IPS DF 4.7 (cell line): ENCODE data around the gene ARHGAP20.
"Not testable (repeated sequence)": the region's sequence is repeated elsewhere in the genome, so short reads cannot be mapped to it uniquely, and the experiment has no call there.

Experiments used
- DNase-seq: peaks from one replicate; pipeline ENCODE4 v3.0.0-alpha.2; 2013; ENCODE audit warnings: low spot score; ENCODE audit errors: extremely low read depth

Gene ARHGAP20

DNA sequence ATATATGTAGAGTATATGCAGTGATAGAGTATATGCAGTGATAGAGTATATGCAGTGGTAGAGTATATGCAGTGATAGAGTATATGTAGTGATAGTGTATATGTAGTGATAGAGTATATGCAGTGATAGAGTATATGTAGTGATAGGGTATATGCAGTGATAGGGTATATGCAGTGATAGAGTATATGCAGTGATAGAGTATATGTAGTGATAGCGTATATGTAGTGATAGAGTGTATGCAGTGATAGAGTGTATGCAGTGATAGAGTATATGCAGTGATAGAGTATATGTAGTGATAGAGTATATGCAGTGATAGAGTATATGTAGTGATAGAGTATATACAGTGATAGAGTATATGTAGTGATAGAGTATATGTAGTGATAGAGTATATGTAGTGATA lies 92.9 kb downstream of the ARHGAP20 start:
- DNase-seq, result not testable (repeated sequence)

DNA sequence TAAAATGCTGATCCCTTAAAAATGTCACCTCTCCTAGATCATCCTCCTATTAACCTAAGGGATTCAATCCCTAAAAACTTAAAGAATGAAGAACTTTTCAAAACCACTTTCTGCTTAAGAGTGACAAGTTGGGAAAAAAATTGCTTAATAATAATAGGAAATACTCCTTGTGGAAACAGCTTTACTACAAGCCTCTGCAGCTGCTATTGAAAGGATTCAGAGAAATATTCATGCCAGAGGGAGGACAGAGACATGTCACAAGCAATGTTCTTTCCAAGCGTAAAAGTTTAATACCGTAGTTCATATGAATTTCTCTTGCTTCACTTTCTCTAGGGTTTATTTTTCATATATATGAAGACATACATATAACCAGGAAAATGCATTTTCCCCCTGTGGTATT lies 98.2 kb downstream of the ARHGAP20 start:
- no peak for DNase-seq

DNA sequence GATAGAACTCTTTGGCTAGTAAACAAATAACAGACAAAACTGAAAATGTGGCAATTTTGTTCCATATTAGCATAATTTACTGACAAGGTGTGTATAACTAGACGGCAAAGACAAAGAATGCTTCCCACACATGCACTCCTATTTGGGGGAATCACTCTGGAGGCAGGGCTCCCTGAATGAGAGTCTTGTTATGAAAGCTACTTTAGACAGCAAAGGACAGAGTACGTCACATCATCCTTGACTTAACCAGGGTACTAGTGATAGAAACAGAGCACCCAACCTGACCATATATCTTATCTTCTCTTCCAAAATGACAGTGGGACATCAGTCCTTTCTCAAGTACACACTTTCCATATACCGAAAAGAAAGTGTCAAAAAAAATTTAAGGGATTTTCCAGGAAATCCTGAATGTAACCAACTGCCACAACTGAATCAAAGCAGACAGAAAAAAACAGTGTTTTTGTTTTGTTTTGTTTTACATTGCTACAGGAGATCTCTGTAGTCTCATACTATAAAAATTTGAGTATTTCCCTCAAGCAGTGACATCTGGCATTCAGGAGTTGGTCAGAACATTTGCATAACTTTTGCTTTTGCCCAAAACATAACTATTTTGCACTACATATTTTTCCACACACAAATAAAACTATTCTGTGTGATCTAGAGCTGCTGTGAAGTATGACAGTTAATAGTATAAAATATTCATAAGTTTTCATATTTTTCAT lies 98.9 kb downstream of the ARHGAP20 start:
- no peak for DNase-seq

DNA sequence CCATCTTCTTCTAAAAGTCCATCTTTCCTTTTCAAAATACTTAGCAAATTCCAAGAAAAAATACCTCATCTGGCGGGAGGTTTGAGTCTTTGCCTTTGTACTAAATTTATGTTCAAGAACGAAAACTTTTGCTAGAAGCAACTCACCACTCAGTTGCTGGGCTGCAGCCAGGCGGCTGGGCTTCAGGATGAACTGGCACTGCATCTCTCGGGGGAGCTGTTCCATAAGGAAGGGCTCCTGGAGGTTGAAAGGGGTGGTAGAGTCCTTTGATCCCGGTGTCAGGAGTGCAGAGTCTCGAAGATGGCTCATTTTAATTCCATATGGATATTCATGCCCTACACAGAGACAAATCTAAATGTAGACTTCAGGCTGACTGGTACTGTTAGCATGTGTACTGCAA lies 105.8 kb downstream of the ARHGAP20 start:
- DNase-seq, result no peak

DNA sequence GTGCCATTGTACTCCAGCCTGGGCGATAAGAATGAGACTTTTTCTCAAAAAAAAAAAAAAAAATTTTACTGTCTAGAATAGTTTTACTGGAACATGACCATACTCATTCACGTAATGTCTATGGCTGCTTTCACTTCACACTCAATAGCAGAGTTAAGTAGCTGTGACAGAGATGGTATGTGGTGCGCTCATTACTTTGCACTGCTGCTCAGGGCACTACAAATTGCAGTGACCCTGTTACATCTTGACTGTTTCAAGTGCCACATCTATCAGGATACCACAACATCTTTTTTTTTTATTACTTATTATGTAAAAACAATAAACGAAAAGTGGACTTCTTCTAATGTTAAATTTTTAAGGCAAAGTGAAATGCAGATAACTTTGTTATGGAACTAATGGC lies 110.3 kb downstream of the ARHGAP20 start:
- no peak for DNase-seq

DNA sequence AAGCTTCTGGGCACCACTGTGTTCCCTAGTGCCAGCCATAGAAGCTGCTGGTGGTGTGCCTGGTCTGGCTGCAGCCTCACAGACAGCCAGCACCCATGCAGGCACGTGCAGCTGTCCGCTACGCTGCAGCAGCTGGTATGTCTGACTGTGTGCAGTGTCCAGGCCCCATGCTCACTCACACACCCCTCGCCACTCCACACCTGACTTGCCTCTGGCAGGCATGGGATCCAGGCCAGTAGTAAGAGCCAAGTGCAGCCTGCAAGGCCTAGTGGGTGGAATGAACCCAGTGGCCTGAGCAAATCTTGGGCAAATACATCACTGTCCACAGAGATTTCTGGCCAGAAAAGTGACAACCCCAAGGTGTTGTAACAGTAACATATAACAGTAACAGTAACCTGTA lies 111.9 kb downstream of the ARHGAP20 start:
- DNase-seq, result no peak

DNA sequence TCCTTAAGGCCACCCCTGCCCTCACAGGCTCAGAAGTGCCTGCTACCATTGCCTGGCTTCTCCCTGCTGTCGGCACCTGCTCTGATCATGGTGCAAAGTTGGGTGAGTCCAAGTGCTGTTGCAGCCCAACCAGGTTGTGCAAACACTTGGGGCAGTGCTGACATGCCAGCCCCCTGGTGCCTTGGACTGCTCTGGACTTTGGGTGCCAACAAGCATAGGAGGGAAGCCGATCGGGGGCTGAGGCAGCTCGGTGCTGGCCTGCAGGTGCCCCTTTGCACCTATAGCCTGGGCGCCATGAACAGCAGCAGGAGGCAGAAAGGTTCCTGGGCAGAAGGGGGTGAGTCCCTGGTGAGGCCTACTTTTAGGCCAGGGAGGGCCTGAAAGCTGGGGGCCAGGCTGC lies 113.0 kb downstream of the ARHGAP20 start:
- no peak for DNase-seq

DNA sequence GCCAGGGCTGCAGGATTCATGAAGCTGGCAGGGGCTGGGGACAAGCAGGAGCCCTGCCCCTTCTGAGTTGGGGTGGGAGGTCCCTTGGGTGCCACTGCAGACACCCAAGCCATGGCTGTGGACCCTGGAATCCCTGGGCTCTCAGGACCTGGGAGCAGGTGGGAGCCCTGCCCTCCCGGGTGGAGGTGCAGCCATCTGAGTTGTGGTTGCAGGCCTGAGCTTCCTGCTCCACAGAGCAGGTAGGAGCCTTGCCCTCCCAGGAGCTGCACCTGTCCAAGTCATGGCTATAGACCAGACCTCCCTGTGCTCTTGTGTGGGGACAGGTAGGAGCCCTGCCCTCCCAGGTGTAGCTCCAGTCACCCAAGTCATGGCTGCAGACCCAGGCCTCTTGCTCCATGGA lies 113.5 kb downstream of the ARHGAP20 start:
- no peak for DNase-seq

DNA sequence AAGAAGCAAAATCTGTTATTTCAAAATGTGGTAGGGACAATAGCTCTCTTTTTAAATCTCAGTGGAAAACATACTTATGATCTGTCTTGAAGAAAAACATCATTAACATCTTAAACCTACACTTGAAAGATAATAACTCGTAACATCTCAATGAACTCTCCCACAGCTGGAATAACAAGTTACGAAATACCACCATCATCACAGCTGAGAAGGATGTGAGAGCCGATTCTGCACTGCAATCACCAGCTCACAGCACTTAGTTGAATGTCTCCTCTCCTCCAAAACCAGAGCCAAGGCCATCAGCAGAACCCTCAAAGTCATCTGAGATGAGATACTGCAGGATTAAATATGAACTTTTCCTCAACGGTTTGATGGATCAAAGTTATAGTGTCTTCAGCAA lies 124.3 kb downstream of the ARHGAP20 start:
- DNase-seq, result no peak

DNA sequence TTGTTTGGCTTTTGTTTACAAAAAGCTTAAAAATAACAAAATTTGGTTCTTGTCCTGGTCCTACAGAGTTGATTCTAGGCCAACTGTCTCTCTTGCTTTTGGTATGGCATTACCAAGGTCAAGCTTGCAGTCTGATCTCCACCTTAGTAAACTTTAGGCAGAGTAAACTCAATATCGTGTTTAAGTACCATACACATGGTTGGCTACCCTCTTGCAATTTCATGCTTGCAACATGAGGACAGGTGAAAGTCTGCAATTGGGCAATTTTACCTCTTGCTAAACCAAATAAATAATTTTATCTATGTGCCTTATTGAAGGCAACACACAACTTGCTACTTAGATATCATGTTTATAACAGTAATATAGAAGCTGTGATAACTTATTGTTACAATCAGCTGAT lies 125.1 kb downstream of the ARHGAP20 start:
- no peak for DNase-seq

DNA sequence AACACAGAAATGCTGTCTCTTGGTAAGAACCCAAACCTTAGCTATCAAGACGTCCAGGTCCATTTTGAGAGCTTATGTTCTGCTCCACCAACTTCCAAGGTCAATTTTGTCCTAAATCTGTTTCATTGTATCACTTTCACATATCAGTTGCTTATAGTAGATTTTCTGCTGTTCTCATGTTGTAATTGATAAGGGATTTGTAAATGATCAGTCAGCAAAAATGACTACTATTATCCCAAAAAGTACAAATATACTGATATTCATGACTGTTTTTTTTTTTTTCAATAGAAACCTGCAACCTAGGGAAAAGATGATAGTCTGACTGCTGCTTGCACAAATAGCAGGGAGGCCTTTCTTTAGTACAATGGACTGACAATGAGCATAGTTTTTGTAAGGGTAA lies 128.1 kb downstream of the ARHGAP20 start:
- DNase-seq, result no peak

DNA sequence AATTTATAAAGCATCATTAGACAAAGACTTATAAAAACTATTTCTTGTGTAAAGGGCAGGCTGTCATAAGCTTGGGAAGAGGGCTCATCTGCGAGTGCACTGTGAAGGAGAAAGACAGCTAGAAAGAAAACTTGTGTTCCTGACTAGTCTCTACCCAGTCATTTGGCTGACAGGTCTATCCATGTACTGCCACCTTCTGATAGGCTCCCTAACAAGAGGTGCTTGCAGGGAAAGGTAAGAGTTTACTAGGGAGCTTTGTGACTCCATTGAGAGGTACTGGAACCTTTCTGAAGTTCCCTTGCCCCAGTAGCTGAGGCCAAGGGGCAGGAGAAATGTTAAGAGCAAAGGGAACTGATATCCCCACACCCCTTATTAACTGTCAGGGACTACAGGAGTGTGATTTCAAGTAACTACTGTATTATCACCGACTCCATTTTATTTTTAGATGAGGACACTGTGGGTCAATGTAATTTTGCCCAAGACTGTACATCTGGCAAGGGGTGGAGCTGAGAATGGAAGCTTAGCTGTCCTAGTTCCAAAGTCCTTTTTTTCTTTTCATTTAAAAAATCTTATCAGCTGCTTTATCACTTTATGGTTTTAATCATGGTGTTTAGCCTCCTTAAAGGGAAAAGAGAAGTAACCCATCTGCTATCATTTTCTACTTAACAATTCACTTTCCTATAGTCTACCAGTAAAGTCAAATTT lies 129.4 kb downstream of the ARHGAP20 start:
- no peak for DNase-seq

DNA sequence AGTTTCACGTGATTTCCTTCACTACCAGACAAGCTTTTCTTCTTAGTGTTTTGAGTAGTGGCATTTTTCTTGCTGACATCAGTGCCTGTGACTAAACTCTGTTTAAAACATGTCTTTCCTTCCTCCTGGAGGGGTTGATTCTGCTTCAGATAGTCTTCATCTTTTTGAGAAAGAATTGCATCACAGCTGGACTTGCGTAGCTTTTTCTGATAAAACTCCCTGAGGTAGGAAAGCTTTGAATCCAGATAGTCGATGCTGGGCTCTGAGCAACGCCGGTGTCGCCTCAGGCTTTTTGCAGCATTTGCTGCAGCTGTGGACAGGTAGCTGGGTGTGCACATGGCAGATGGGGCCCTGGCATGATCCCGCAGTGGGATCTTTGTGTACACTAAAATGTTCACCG lies 131.7 kb downstream of the ARHGAP20 start:
- DNase-seq, result no peak

DNA sequence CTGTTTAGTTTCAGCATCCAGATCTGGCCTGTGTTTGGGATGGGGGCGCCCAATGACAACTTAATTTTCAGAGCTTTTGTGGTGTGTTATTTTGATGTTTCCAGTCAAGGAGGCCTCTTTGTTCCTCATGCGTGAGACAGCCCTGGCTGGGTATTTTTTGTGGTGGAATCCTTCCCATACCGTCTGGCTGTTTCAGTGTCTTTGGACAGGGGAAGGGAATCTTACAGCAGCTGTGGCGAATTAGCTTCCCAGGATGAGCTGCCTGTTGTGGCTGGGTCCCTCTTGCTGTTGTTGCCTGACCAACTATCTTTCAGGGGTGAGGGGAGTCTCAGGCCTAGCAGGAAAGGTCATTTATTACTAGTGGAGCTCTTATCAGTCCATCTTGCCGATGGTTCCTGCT lies 138.8 kb downstream of the ARHGAP20 start:
- no peak for DNase-seq

DNA sequence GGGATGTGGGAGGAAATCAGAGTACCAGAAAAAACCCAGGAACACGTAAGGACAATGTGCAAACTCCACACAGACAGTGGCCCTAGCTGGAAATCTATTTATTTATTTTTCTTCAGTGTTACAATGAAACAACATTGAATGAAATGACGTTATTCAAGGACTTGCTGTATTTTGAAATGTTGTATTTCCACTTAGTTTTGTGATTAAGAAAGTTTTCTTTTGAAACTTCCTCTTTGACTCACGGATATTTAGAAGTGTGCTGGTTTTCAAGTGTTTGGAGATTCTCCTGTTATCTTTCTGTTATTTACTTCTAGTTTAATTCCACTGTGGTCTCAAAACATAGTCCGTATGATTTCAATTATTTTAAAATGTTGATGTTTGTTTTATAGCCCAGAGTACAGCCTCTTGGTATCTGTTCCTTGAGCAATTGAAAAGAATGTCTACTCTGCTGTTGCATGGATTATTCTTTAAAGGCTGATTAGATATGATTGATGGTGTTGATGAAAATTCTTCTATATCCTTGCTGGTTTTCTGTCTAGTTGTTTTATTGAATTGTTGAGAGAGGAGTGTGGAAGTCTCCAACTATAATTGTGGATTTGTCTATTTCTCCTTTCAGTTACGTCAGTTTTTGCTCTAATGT lies 141.0 kb downstream of the ARHGAP20 start:
- no peak for DNase-seq

DNA sequence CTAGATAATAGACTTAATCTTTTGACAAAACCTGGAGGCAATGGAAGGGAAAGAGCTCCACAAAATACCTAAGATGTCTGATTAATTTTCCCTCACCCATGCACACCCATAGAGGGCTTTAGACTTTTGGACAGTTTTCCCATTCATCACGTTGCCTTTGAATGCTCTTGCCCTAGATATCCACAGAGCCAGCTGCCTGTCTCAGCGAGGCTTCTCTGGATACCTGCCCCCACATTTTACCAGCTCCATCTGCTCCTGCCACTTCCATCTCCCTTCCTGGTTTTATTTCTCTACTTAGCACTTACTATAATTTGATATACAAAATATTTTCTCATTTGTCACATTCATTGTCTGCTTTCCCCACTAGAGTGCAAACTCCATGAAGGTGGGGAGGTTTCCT lies 145.7 kb downstream of the ARHGAP20 start:
- no peak for DNase-seq

DNA sequence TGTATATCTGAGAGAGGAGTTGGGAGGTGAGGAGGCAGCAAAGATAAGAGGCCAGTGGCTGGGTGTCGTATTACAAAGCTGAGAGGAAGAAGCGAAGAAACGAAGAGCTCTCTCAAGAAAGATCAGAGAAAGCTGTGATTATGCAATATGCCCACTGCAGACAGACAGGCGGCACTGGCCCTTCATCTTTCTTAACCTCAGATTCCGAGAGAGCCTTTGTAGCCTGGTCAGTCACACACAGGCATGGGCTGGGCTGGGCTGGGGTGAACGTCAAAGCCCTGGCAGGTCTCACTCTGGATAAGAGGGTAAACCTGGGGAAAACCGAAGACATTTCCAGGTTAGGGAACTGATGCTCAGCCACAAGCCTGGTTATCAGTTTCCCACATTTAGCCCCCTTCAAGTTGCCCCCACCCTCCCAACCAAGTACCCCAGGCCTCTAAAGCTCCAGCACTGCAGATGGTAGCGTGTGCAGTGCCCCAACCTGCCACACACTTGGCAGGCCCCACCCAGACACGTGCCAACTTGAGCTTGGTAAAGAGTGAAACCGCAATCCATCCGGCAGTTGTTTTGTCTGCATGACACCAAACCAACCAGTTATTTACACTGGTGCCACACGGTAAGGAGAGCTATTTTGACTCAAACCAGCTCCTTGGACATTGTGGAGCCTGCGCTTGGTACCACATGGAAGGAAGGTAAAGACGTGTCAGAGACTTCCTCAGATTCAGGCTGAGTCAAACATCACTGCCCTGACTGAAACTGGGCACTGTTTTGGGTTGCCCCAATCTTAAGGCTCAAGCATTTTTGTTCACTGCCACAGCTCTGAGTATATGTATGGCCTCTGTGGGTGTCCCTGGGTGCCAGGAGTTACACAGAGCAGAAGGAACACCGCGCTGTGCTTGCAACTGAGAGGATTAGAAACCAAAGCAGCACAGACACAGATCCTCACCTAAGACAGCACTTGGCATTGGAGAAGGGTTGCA lies 146.6 kb downstream of the ARHGAP20 start:
- DNase-seq, result no peak

DNA sequence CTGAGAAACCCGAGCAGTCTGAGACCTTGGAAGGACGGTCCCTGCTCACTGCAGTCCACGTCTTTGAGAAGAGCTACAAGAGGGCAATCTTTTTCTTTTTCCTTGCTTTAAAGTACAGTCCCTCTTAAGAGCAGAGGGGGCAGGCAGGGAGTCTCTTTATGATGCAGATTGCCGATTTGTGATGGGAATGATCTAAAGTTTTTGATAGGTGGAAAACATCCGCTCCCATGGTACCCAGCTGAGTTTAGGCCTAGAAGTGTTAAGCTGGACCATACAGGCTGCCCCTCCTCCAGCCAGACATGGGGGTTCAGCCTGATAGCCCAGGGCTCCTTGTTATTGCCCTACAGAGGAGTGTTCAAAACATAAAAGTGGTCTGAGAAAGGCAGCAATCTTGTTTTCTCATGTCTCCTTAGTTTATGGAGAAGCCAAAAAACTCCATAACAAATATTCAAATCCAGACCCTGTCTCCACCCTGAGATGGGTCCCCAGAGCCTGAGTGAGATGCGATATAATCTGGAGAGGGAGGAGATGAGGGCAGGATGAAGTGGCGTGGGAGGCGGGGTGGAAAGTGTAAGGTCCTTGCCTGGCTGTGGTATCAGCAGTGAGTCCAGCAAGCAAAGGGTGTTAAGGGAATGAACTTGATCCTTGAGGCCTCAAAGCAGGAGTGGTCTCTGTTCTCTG lies 147.4 kb downstream of the ARHGAP20 start:
- DNase-seq, result no peak

DNA sequence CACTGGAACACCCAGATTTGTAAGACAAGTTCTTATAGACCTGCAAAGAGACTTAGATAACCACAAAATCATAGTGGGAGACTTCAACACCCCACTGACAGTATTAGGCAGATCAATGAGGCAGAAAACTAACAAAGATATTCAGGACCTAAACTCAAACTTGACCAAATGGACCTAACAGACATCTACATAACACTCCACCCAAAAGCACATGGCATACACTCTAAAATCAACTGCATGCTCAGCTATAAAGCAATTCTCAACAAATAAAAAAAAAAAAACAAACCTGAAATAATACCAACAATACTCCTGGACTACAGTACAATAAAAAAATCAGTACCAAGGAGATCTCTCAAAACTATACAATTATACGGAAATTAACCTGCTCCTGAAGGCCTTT lies 167.5 kb downstream of the ARHGAP20 start:
- no peak for DNase-seq

DNA sequence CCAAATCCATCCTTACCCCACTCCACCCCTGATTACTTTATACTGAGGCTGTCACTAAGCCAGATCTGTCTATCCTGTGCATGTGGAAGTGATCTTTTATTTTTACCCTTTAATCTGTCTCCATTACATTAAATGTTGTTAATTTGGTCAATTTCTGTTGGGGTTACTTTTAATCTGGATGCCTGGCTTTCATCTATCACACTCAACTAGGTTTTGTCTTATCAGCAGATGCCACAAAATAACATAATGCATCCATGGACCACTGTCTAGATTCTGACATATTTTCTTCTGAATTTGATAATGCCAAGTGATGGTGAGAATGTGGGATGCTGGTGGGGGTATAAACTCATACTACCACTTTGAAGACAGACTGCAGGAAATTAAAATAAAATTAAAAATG lies 174.1 kb downstream of the ARHGAP20 start:
- no peak for DNase-seq
